HL-60 (cell line): ENCODE data around the gene TSPEAR.

Source experiments
- DNase-seq, 2 experiments: peaks; one replicate each; pipeline ENCODE4 v3.0.0-alpha.2; 2010 to 2020; ENCODE audit warnings: low read depth in 1 of 2, low spot score in 1 of 2
- H3K27ac ChIP-seq: fragments of 250-450 bp; sonication (Bioruptor Pico); replicated peaks from 2 replicates; pipeline ENCODE4 v1.5.1; 2020; ENCODE audit warnings: mild to moderate bottlenecking, moderate library complexity
- H3K27me3 ChIP-seq: fragments of 250-450 bp; sonication (Bioruptor Pico); 2 replicates; pipeline ENCODE4 v1.5.1; 2021; ENCODE audit warnings: mild to moderate bottlenecking, moderate library complexity; ENCODE audit not compliant: insufficient read depth, poor library complexity, severe bottlenecking
- H3K4me3 ChIP-seq: replicated peaks from 2 replicates; pipeline ENCODE4 v1.5.1; 2011; ENCODE audit warnings: mild to moderate bottlenecking, control low read depth, low read length; ENCODE audit not compliant: insufficient read depth
- GABPA ChIP-seq: IDR thresholded peaks from 2 replicates; pipeline ENCODE4 v1.6.1; 2012; ENCODE audit warnings: low read depth
- POLR2AphosphoS5 ChIP-seq: IDR thresholded peaks from 2 replicates; pipeline ENCODE4 v1.6.1; 2012; ENCODE audit warnings: low read depth
- SPI1 ChIP-seq: IDR thresholded peaks from 2 replicates; pipeline ENCODE4 v1.6.1; 2012; ENCODE audit warnings: low read depth, mild to moderate bottlenecking, borderline replicate concordance
- TF ChIP-seq, protein P1 (sequence below): IDR thresholded peaks from 2 replicates; pipeline ENCODE4 v1.6.1; 2012; ENCODE audit warnings: low read depth; ENCODE audit not compliant: insufficient replicate concordance
- TF ChIP-seq, protein P2 (sequence below): IDR thresholded peaks from one replicate; pipeline ENCODE4 v1.5.1; 2011; ENCODE audit warnings: low read length, control low read depth, inconsistent platforms; ENCODE audit not compliant: insufficient read depth

Gene TSPEAR

DNA sequence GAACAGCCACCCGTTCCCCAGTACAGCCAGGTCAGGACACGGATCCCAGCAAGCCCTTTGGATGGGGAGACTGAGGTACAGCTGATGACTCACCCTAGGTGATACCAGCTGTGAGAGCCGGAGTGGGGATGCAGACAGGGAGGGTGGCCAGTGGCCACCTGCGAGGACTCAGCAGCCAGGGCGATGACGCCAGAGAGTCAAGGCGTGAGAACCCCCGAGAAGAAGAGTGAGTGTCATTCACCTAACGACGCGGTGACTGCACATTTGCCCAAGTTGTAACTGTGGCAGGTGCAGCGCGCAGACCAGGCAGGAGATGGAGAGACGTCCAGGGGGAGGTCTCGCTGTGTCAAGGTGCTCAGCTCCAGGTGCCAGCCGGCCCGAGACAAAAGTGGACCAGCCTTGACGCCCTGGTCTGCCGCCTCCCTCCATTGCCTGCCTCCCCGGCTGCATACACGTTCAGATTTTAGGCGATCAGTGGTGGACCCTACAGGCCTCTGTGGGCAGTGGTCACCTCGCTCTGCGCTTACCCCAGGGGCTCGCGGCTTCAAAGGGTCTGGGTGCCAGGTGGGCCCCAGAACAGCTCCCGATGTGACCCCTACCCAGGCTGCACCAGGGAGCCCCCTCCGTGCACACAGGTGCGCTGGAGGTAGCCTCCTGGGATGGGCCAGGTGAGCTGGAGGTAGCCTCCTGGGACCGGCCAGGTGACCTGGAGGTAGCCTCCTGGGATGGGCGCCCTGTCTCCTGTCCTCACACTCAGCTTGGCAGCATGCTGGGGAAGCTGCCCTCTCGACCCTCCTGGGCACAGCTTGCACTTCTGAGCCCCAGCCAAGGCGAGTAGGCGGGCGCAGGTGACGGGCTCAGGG lies 244.1 kb downstream of the TSPEAR start:
- Histone ChIP-seq H3K27me3 (no peaks in the 10 kb centered on the region), H3K27ac (no peak overlapping the region), H3K4me3 (no peak overlapping the region)
- DNase-seq = no peak
- TF ChIP-seq, protein P1, sequence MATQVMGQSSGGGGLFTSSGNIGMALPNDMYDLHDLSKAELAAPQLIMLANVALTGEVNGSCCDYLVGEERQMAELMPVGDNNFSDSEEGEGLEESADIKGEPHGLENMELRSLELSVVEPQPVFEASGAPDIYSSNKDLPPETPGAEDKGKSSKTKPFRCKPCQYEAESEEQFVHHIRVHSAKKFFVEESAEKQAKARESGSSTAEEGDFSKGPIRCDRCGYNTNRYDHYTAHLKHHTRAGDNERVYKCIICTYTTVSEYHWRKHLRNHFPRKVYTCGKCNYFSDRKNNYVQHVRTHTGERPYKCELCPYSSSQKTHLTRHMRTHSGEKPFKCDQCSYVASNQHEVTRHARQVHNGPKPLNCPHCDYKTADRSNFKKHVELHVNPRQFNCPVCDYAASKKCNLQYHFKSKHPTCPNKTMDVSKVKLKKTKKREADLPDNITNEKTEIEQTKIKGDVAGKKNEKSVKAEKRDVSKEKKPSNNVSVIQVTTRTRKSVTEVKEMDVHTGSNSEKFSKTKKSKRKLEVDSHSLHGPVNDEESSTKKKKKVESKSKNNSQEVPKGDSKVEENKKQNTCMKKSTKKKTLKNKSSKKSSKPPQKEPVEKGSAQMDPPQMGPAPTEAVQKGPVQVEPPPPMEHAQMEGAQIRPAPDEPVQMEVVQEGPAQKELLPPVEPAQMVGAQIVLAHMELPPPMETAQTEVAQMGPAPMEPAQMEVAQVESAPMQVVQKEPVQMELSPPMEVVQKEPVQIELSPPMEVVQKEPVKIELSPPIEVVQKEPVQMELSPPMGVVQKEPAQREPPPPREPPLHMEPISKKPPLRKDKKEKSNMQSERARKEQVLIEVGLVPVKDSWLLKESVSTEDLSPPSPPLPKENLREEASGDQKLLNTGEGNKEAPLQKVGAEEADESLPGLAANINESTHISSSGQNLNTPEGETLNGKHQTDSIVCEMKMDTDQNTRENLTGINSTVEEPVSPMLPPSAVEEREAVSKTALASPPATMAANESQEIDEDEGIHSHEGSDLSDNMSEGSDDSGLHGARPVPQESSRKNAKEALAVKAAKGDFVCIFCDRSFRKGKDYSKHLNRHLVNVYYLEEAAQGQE = no peak
- TF ChIP-seq SPI1 (no peak), GABPA (no peak), POLR2AphosphoS5 (no peak)
- TF ChIP-seq, protein P2, sequence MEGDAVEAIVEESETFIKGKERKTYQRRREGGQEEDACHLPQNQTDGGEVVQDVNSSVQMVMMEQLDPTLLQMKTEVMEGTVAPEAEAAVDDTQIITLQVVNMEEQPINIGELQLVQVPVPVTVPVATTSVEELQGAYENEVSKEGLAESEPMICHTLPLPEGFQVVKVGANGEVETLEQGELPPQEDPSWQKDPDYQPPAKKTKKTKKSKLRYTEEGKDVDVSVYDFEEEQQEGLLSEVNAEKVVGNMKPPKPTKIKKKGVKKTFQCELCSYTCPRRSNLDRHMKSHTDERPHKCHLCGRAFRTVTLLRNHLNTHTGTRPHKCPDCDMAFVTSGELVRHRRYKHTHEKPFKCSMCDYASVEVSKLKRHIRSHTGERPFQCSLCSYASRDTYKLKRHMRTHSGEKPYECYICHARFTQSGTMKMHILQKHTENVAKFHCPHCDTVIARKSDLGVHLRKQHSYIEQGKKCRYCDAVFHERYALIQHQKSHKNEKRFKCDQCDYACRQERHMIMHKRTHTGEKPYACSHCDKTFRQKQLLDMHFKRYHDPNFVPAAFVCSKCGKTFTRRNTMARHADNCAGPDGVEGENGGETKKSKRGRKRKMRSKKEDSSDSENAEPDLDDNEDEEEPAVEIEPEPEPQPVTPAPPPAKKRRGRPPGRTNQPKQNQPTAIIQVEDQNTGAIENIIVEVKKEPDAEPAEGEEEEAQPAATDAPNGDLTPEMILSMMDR = no peak

DNA sequence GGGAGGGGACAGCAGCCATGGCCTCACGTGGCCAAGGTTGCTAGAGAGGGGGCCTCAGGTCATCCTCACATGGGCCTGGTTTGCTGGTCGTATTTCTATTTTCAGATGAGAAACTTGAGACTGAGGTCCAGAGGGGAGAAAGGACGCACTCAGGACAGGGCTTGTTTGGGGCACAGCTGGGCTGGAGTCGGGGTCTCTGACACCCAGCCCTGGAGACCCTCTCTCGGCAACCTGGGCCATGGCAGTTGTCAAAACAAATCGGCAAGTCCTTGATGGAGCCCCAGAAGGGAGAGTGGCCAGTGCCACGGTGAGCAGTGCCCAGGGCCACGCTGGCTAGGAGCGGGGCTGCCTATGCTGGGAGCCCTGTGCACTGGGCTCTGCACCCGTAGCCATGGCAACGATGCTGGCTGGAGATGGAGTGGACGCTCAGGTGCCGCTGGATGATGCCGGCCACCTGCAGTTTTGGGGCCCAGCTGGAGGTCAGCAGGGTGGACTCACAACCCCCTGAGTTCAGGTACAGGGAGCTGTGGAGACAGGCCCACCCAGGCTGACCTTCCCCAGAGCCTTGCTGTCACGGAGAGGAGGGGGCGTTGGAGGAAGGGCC lies 244.9 kb downstream of the TSPEAR start:
- Histone ChIP-seq H3K4me3 (no peak overlapping the region), H3K27ac (no peak overlapping the region), H3K27me3 (no peaks in the 10 kb centered on the region)
- no peak for DNase-seq
- no peak for TF ChIP-seq GABPA
- TF ChIP-seq POLR2AphosphoS5 = no peak
- no peak for TF ChIP-seq SPI1
- TF ChIP-seq, protein P2 = no peak
- TF ChIP-seq, protein P1 = no peak

DNA sequence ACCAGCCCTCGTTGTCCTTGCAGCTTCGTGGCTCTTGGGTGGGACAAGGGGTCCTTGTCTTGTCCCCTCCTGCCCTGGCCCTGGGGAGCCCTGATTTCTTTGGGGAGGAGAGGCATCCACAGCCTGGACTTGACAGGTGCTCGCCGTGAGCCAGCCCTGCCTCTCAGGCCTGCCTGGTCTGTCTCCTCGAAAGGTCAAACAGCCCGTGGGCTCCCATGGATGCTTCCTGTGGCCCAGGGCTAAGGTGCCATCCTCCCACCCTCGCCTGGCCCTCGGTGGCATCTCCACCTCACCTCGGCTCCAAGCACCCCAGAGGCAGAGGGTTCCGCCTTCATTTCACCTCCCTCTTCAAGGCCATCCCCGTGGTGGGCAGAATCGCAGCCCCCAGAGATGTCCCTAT lies 247.0 kb downstream of the TSPEAR start:
- Histone ChIP-seq H3K27me3 (no peaks in the 10 kb centered on the region), H3K4me3 (no peak overlapping the region), H3K27ac (no peak overlapping the region)
- no peak for TF ChIP-seq SPI1
- TF ChIP-seq POLR2AphosphoS5 = no peak
- TF ChIP-seq, protein P2 = no peak
- TF ChIP-seq, protein P1 = no peak
- no peak for TF ChIP-seq GABPA
- no peak for DNase-seq
